Upper lobe of left lung (tissue), 4 donors: ENCODE measurements around the gene MOG.

Experiments
- CTCF ChIP-seq, 6 experiments: fragments of 450-650 bp in 4 of 6; fragments of 200-600 bp in 2 of 6; sonication (generic) in 2 of 6; IDR thresholded peaks; one replicate each; pipeline ENCODE4 v1.5.1; 2016 to 2019; ENCODE audit warnings: antibody characterized with exemption in 6 of 6
- EP300 ChIP-seq, 4 donors: sonication (generic); formaldehyde crosslinking; IDR thresholded peaks; one replicate each; pipeline ENCODE4 v1.5.1; 2017; ENCODE audit warnings: antibody characterized with exemption in 4 of 4, control low read depth in 2 of 4
- POLR2A ChIP-seq, 4 donors: fragments of 450-650 bp; IDR thresholded peaks; one replicate each; pipeline ENCODE4 v1.5.1; 2016 to 2017; ENCODE audit warnings: antibody characterized with exemption in 4 of 4, mild to moderate bottlenecking in 2 of 4

GRCh38 chr6:29619578-29620160 is 37.2 kb upstream of the MOG start:
- TF ChIP-seq CTCF (IDR thresholded peaks at IDR 0.05), result no peak
- no peak for TF ChIP-seq EP300 (IDR thresholded peaks at IDR 0.05)
- TF ChIP-seq POLR2A (IDR thresholded peaks at IDR 0.05), result no peak
